Epidermal melanocyte (primary cell): ENCODE data around the gene ABHD2.
"Not testable (repeated sequence)": the region's sequence is repeated elsewhere in the genome, so short reads cannot be mapped to it uniquely, and the experiment has no call there.

Source experiments
- DNase-seq: peaks from one replicate; pipeline ENCODE4 v3.0.0; 2011; ENCODE audit warnings: low spot score; ENCODE audit not compliant: insufficient read length

ABHD2 gene

GRCh38 chr15:89075101-89075640 is 13.1 kb upstream of the ABHD2 start:
- no peak for DNase-seq

- DNase-seq, result no peak
Measured at GRCh38 chr15:89075846-89076245, 12.4 kb upstream of the ABHD2 start.

GRCh38 chr15:89077750-89078149 is 10.5 kb upstream of the ABHD2 start:
- DNase-seq, result no peak

- no peak for DNase-seq
Measured at GRCh38 chr15:89078851-89079810, 9.1 kb upstream of the ABHD2 start.

DNA sequence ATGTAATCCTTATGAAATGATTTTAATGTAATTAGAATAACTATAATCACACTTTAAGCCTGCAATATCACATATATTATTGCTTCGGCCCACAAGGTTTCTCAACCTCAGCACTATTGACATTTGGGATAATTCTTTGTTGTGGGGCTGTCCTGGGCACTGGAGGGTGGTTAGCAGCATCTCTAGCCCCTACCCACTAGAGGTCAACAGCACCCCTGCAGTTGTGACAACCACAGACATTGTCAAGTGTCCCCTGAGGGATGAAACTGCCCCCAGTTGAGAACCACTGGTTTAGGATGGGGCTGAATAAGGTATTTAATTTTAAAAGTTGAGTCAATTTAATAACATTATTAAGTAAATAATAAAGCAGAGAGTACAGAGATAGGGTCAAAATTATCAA is 6.4 kb upstream of the ABHD2 start:
- no peak for DNase-seq

GRCh38 chr15:89083246-89083645 is 5.0 kb upstream of the ABHD2 start:
- no peak for DNase-seq

DNA sequence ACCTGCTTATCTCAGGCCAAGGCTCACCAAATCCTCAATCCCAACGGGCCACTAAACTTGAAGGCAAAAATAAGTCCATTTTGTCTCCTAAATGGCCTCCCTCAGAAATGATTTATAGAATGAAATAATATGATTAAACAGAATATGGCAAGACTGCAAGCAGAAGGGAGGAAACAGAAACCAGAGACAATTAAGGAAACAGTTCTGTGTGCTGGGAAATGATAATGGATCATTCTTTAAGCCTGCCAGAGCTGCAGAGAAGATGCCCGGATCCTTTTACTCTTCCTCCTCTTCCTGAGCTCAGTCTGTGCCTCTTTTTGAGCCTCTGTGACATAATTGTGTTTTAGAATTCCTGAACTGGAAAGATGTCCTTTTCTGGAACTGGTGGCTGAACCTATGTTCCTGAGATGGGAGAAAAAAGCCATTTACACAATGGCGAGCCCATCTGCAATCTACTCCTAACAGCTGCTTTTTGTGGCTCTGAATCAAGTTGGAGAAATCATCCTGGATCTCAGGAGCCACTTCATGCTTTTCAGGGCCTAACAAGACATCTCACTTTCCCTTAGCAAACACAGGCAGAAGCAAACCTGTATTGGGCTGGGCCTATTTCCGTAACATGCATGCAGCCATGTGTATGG is 2.8 kb upstream of the ABHD2 start:
- DNase-seq, result no peak

- DNase-seq, result not testable (repeated sequence)
Measured at GRCh38 chr15:89085933-89086332, 2.3 kb upstream of the ABHD2 start.

DNA sequence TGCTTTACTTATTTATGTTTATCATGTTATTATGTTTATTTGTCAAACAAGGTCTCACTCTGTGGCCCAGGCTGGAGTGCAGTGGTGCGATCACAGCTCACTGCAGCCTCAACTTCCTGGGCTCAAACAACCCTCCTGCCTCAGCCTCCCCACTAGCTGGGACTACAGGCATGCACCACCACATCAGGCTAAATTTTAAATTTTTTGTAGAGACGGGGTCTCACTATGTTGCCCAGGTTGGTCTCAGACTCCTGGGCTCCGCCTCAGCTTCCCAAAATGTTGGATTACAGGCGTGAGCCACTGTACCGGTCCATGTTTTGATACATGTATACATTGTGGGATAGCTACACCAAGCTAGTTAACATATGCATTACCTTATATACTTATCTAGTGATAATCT is 1.9 kb upstream of the ABHD2 start:
- not testable (repeated sequence) for DNase-seq

DNA sequence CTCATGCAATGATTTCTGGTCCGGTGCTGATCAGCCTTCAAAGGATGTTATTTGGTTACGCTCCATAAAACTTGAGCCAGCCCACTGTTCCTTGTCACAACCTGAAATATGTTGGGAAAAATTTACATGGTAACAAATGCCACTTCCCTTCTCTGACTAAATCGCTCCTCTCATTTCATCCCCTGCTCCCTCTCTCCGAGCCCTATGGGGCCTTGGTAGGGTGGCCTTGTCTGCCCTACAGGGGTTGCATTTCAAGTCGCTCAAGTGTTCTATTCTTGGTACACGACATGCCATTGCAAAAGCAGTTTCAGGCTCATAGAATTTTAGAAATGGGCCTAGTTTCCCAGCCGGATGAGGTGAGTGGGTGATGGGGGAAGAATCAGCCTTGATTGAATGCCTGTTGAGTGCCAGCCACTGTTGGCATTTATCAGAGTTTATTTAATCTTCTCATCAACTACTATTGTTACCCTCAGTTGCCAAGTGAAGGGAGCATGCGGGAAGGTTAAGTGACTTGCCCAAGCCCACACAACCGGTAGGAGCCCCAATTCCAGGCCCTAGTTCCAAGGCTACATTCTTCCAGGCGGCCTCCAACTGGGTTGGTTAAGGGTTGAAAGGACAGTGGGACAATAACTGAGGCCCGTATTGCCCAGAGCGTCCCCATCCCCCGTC is 961 bp upstream of the ABHD2 start:
- no peak for DNase-seq

GRCh38 chr15:89088605-89089315 is 504 bp downstream of the ABHD2 start:
- no peak for DNase-seq

- no peak for DNase-seq
Measured at GRCh38 chr15:89089316-89090230, 1.3 kb downstream of the ABHD2 start.

DNA sequence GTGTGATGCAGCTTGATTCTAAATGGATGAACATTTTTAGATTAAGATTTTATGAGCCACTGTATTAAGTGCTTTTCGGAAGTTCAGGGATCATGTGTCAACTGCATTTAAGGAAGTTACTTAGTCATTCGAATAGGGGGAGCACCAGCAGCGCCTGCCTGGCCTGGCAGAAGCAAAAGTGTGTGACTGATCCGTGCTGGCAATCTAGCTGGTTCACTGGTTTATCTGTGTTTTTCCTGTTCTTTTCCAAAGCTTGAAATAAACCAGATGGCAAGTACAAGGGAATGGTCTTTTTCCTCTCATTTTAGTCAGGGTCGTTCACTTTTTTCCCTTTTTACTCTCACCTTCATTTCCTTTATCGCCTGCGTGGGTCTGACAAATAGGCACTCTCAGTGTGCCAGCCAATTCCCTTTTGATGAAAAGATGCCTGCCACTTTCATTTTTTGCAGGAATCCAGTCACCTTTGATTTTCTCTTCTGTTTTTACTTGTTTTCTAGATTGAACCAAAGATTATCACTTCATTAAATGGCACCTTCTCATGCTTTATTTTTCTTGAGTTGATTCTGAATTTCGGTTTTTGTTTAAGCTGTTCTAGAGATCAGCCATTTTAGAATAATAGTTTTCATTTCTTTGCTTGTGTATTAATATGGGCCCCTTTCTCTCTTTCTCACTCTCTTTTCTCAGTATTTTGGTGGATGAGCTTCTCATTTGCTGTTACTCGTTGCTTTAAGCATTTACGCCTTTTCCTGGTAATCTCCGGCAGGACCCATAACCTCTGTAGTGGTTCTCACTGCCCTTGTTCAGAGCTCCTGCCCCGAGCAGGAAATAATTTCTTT is 2.8 kb downstream of the ABHD2 start:
- no peak for DNase-seq

- no peak for DNase-seq
Measured at GRCh38 chr15:89091627-89092220, 3.5 kb downstream of the ABHD2 start.

- DNase-seq, result no peak
Measured at GRCh38 chr15:89093509-89093908, 5.3 kb downstream of the ABHD2 start.

GRCh38 chr15:89095073-89095472 is 6.8 kb downstream of the ABHD2 start:
- no peak for DNase-seq

DNA sequence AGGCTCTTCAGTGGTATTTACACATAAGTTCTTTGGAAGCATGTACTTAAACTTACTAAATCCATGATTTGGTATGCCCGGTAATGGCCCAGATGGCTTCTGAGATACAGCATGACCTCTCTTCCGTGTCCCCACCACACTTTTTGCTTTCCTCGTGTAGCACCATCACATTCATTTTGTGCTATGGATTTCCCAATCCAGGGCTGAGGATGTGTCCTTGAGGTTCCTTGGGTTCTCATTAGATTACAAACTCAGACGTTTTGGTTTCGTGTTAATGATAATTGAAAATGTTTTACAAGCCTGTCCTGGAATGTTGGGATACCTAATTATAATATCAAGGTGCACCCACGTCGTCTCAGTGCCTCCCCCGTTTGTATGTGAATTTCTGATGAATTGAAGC is 7.3 kb downstream of the ABHD2 start:
- no peak for DNase-seq

DNA sequence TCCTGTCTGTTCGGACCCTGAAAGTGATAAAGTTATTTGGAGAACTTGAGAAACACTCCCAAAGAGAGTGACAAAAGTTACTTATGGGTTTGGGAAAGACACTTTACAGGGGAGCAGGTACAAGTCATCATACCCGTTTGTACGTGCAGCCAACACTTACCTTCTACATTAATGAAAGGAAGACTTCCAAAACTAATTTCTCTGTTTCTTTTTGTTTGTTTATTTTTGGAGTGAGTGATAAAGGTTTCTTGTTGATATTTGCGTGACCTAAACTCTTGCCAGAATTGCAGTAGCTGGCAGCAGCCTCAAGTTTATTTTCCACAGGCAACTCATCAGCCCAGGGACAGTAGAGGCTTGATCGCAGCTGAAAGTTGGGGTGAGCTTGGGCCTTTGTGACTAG is 8.4 kb downstream of the ABHD2 start:
- DNase-seq, result no peak

DNA sequence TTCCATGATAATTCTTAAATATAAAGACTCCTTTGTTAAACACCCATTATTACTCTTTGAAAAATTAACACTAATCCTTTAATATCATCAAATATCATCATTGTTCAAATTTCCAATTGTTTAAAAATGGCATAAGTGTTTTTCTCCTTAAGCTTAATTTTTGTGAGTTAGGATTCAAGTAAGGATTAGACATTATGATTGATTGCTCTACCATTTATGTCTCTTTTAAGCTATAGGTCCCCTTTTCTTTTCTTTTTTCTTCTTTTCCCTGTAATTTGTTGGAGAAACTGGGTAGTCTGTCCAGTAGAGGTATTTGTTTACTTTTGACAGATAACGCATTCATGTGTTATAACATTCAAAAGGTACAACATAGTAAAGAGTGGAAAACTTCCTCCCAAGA is 9.1 kb downstream of the ABHD2 start:
- DNase-seq, result no peak
